H1 (cell line): Measurements from ENCODE around the gene PTH1R.

Source experiments
- ASH2L ChIP-seq: fragments of 200-600, 300-600 bp; sonication (generic); IDR thresholded peaks from one replicate; pipeline ENCODE4 v1.7.1; 2017; ENCODE audit warnings: low read length
- BRCA1 ChIP-seq: IDR thresholded peaks from 2 replicates; pipeline ENCODE4 v1.6.1; 2012; ENCODE audit warnings: low read depth, low read length, improper control_type of control experiment
- MAFK ChIP-seq: IDR thresholded peaks from 2 replicates; pipeline ENCODE4 v1.6.1; 2012; ENCODE audit warnings: low read depth, mild to moderate bottlenecking, improper control_type of control experiment, low read length
- POLR2A ChIP-seq, 2 experiments: IDR thresholded peaks; 1 replicate in 1 of 2; 2 replicates in 1 of 2; pipeline ENCODE4 v1.6.1; 2011; ENCODE audit warnings: low read depth in 2 of 2, low read length in 2 of 2, mild to moderate bottlenecking in 2 of 2; ENCODE audit errors: control extremely low read depth in 1 of 2
- RAD21 ChIP-seq, 2 experiments: IDR thresholded peaks in 1 of 2; conservative IDR thresholded peaks in 1 of 2; 2 replicates each; pipeline ENCODE4 v1.6.1; 2011; ENCODE audit warnings: low read depth in 2 of 2, low read length in 2 of 2, improper control_type of control experiment in 1 of 2, inconsistent platforms in 1 of 2, mild to moderate bottlenecking in 1 of 2, moderate library complexity in 1 of 2
- RFX5 ChIP-seq: IDR thresholded peaks from 2 replicates; pipeline ENCODE4 v1.6.1; 2011; ENCODE audit warnings: low read depth, low read length, improper control_type of control experiment, borderline replicate concordance
- SAP30 ChIP-seq: fragments of 300-600 bp; sonication (generic); IDR thresholded peaks from 2 replicates; pipeline ENCODE4 v1.7.1; 2012; ENCODE audit warnings: low read length, moderate library complexity, mild to moderate bottlenecking, inconsistent platforms; ENCODE audit not compliant: insufficient read depth, insufficient replicate concordance
- ZNF274 ChIP-seq: IDR thresholded peaks from 2 replicates; pipeline ENCODE4 v1.7.0; 2012; ENCODE audit warnings: low read length, borderline replicate concordance; ENCODE audit errors: extremely low read depth
- TF ChIP-seq, protein P1 (sequence below), 3 experiments: IDR thresholded peaks; 1 replicate in 2 of 3; 2 replicates in 1 of 3; pipeline versions ENCODE4 v1.5.1 to v1.6.1; 2011; ENCODE audit warnings: low read length in 3 of 3, mild to moderate bottlenecking in 3 of 3, inconsistent platforms in 2 of 3, low read depth in 1 of 3, moderate library complexity in 1 of 3; ENCODE audit not compliant: insufficient read depth in 1 of 3; ENCODE audit errors: control extremely low read depth in 1 of 3

DNA sequence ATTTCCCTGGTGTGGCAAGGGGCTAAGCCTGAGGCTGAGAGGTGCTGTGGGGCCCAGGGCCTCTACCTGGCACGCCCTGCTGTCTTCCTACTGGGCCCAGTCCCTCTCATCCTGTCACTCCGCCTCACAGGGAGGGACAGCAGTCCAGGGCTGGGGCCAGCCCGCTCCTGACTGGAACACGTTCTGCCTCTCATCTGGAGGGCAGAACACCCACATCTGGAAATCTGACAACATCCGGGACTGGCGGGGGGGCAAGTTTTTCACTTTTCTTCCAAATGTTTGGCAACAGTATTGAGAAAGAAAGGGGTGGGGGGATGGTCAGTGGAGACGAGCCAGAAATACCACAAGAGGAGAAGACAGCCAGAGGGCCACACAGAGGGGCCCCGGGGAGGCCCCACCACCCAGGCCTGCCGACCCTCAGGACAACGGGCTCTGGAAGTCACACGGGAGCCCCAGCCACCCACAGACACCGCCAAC, 12.5 kb upstream of the PTH1R start:
- TF ChIP-seq POLR2A (IDR thresholded peaks at IDR 0.05; ENCODE audit: control extremely low read depth in 1 of 2, low read depth in 2 of 2, low read length in 2 of 2), result no peak
- TF ChIP-seq, protein P1, sequence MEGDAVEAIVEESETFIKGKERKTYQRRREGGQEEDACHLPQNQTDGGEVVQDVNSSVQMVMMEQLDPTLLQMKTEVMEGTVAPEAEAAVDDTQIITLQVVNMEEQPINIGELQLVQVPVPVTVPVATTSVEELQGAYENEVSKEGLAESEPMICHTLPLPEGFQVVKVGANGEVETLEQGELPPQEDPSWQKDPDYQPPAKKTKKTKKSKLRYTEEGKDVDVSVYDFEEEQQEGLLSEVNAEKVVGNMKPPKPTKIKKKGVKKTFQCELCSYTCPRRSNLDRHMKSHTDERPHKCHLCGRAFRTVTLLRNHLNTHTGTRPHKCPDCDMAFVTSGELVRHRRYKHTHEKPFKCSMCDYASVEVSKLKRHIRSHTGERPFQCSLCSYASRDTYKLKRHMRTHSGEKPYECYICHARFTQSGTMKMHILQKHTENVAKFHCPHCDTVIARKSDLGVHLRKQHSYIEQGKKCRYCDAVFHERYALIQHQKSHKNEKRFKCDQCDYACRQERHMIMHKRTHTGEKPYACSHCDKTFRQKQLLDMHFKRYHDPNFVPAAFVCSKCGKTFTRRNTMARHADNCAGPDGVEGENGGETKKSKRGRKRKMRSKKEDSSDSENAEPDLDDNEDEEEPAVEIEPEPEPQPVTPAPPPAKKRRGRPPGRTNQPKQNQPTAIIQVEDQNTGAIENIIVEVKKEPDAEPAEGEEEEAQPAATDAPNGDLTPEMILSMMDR (IDR thresholded peaks at IDR 0.05; ENCODE audit: control extremely low read depth in 1 of 3, insufficient read depth in 1 of 3, low read depth in 1 of 3, low read length in 3 of 3), result no peak
- no peak for TF ChIP-seq ASH2L
- no peak for TF ChIP-seq MAFK
- no peak for TF ChIP-seq BRCA1
- no peak for TF ChIP-seq ZNF274
- no peak for TF ChIP-seq SAP30
- no peak for TF ChIP-seq RAD21 (IDR thresholded peaks at IDR 0.05 in 1 of 2, conservative IDR thresholded peaks at IDR 0.05 in 1 of 2; ENCODE audit: low read depth in 2 of 2, low read length in 2 of 2)
- TF ChIP-seq RFX5, result no peak
